HG03196 (cell line): ENCODE measurements around the gene PRKAR2B.
"Not testable (repeated sequence)": the region's sequence is repeated elsewhere in the genome, so short reads cannot be mapped to it uniquely, and the experiment has no call there.

ENCODE experiments used
- ATAC-seq: cut with Tn5 transposase; IDR thresholded peaks from one replicate; pipeline ENCODE4 v1.9.1; 2021; ENCODE audit not compliant: unreplicated experiment

Gene PRKAR2B

DNA sequence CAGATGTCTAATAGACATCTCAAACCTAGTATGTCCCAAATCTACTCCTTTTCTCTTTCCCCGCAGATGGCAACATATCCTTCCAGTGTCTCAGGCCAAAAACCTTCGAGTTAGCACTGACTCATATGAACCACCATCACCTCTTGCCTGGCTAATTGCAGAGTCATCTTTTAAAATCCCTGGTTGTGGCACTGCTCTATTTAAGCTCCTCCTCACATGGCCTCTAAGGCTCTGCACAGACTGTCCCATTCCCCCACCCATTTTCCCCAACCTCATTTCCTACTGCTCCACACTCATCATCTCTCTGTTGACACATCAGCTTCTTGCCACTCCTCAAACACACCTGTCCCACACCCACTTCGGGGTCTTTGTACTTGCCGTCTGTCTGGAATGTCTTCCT, 107.5 kb downstream of the PRKAR2B start:
- ATAC-seq: no peak

DNA sequence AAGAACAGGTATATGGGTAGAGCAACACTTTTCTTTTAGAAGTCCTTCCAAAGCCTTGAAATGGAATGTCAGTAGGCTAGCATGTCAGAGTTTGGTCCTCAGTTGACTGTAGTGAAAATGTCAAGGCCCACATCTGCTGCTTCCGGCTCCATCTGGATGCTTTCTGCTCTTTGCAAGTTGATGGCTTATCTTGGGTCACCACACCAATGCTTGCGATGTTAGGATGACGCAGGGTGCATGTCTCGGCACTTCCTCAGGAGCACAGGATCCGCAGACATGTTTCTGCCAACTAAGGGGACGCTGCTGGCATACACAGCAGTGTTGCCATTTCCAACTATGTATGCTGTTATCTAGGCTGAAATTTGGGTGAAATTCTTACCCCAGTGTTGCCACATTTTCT, 110.3 kb downstream of the PRKAR2B start:
- ATAC-seq: no peak

GRCh38 chr7:107155726-107156125, 111.2 kb downstream of the PRKAR2B start:
- not testable (repeated sequence) for ATAC-seq

GRCh38 chr7:107157091-107157490, 112.6 kb downstream of the PRKAR2B start:
- no peak for ATAC-seq

DNA sequence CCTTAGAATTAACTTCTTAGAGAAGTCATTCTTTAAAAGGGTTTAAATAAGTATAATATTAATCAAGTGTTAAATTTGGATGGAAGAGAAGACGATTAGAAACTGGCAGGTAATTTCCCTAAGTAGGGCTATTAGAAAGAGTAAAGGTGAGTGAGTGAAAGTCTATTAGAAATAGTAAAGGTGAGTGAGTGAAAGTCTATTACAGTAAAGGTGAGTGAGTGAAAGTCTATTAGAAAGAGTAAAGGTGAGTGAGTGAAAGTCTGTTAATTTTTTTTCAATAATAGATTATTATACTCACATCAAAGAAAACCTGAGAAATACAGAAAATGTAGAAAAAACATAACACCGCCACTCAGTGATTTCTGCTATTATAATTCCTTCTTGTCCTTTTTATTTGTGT, 113.5 kb downstream of the PRKAR2B start:
- no peak for ATAC-seq

DNA sequence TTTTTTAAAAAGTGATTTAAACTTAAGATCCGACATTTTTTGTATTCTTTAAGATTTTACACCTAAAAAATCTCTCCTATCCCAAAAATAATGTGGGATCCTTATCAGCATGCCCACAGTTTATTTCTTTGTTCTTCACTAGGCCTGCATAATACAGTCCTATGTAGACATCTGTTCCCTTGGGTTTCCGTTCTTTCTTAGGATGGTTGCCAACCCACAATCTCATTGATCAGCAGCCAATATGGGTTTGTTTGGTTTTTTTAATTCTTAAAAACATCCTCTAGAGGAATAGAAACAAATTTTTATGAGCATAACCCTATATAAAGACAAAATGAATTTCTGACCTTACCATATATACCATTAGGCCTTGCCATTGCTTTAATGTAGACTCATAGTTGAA, 115.9 kb downstream of the PRKAR2B start:
- ATAC-seq: no peak

- ATAC-seq: no peak
Measured at GRCh38 chr7:107161415-107161814, 116.9 kb downstream of the PRKAR2B start.

- ATAC-seq: no peak
Measured at GRCh38 chr7:107162475-107162874, 118.0 kb downstream of the PRKAR2B start.

GRCh38 chr7:107164092-107164491, 119.6 kb downstream of the PRKAR2B start:
- no peak for ATAC-seq

- no peak for ATAC-seq
Measured at GRCh38 chr7:107165341-107165740, 120.8 kb downstream of the PRKAR2B start.

- no peak for ATAC-seq
Measured at GRCh38 chr7:107166736-107167426, 122.4 kb downstream of the PRKAR2B start.

- ATAC-seq: no peak
Measured at GRCh38 chr7:107167483-107168232, 123.2 kb downstream of the PRKAR2B start.

- peak; percentile 89 for ATAC-seq
Measured at GRCh38 chr7:107168233-107169119, 124.0 kb downstream of the PRKAR2B start, which contains the start of gene HBP1. Gene HBP1 (plus strand): TSS chr7:107169003. CDS start chr7:107179894, 10,891 bp downstream.

- peak; percentile 35 for ATAC-seq
Measured at GRCh38 chr7:107169120-107170050, 124.9 kb downstream of the PRKAR2B start.

DNA sequence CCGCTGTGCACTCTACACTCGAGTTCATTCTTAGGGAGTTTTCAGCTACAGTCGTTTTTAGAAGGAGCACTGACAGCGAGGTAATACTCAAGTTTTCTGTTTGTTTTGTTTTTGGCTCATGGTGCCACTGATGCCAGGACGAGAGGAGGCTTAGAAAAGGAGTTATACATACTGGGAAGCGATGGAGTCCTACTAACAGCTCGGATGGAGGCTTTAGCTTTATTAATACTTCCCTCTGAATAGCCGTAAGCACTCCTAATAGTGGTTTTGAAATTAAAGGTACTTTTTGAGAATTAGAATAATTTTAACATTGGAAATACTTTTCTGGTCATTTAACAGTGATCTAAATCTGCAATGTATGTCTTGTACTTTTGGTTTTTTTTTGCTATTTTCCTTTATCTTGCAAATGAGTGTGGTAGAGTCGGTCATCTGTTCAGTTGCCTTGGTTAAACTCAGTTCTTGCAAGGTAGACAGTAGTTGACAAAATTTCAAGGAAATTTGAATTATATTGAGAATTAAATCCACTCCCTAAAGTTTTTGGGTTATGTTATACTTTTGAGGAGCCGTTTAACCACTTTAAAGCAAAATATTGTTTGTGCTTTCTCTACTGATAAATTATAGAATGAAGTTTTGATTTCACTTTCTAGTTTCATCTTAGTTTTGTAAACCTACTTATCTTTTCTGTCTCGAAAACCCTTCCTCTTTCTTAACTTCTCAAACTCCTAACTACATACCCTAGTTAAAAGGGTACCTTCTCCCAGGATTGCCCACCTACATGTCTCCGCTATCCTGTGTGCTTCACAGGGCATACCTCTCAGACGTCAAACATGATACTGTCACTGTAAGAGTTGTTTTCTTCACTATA, 125.8 kb downstream of the PRKAR2B start:
- no peak for ATAC-seq

GRCh38 chr7:107171496-107171895, 127.0 kb downstream of the PRKAR2B start:
- ATAC-seq: no peak

DNA sequence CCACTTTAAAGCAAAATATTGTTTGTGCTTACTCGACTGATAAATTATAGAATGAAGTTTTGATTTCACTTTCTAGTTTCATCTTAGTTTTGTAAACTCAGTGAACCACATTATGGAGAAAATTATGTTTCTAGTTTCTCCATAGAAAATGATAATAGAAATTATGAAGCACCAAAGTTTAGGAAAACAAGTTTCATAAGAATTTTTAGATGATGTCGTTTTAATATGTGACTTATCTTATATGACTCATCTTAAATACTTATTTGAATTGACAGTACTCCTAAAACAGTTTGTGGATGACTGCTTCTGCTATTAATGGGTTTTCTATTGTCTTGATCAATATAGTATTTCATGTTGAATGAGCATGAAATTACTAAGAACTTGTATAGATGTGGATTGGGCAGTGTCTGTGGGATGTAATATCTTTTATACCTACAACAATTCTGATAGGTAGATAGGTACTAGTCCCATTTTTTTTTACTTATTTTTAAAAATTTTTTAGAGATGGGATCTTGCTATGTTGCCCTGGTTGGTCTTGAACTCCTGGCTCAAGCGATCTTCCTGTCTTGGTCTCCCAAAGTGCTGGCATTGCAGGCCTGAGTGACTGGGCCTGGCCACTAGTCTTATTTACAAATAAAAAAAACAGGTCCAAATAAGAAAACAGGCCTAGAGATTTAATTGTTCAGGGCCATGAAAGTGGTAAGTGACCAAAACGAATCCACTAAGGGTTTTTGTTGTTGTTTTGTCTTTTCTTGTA, 127.9 kb downstream of the PRKAR2B start:
- no peak for ATAC-seq

- ATAC-seq: no peak
Measured at GRCh38 chr7:107173191-107173590, 128.7 kb downstream of the PRKAR2B start.
